ENCODE data around the gene IER5L. TPM values are rescaled to one million over a fixed set of nuclear protein-coding genes. Genes with fewer than 3 reads are reported as not detected.

Gene IER5L
- total RNA-seq, 1 donor from 2014 or later, result 86.1 TPM

GRCh38 chr9:129145316-129145715 lies 32.7 kb downstream of the IER5L start:
- Histone ChIP-seq H3K27me3 (no peaks in the 10 kb centered on the region), H3K9me3 (no peaks in the 10 kb centered on the region), H3K4me3 (no peak overlapping the region), H3K27ac (peak overlapping the region; percentile 98), H3K4me1 (peaks cover 53 to 69% of the 10 kb centered on the region in 2 donors), H3K36me3 (peaks cover 9 to 16% of the 10 kb centered on the region in 2 donors)
- intact Hi-C loops (cut with DNase I), result no loop called here
- no peak for TF ChIP-seq CTCF (IDR thresholded peaks at IDR 0.05)
- DNase-seq (ENCODE audit: low spot score in 2 of 2), result no peak

DNA sequence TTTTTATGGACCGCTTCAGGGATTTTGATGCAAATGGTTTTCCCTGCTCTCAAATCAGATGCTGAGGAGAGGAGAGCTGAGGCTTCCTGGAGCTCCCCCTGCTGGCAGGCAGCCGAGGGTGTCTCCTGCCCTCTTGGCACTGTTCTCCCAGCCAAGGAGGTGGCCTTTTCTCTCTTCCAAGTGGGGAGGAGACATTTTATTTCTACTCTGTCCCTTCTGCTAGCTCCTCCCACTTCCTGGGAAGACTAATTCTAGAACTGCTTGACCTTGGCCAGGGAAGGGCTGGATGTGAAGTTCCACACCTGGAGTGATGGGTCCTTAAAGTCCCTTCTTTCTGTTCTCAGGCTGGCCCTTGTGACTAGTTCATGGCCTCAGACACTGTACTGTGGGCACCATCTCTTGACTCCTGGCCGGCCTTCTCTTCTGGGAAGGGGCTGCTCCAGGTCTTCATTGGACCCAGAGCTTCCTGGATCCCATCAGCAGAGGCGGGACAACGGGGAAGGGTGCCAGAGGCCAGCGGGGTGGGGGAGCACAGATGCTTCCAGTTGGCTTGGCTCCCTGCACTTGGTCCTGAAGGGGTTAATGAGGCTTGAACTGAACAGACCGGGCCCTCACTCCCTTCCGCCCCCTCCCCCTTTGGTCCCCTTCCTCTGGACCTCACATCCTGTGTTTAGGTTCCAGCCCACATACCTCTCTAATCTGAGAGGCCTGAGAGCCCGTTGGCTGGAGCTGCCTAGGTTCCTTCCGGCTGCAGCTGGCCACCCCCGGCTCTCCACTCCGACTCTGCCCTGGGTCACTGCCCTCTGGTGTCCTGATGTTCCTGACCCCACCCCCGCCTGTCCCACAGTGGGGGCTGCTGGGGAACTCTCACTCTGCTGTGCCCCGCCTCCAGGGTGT lies 34.8 kb downstream of the IER5L start:
- Histone ChIP-seq H3K4me3 (peak overlapping the region; percentile 7 to 56), H3K27me3 (no peaks in the 10 kb centered on the region), H3K27ac (peak overlapping the region; percentile 98), H3K36me3 (peaks cover 6 to 9% of the 10 kb centered on the region in 2 donors), H3K4me1 (peaks cover 57 to 82% of the 10 kb centered on the region in 2 donors), H3K9me3 (no peaks in the 10 kb centered on the region)
- TF ChIP-seq CTCF (IDR thresholded peaks at IDR 0.05), result peak; percentile 70 to 81 (median 73)
- intact Hi-C loops (cut with DNase I), result loop anchor here (2.0 kb wide), 1 partner anchor 60 kb away; no protein-coding TSS in a partner anchor
- DNase-seq (ENCODE audit: low spot score in 2 of 2), result peak; percentile 68 to 96

DNA sequence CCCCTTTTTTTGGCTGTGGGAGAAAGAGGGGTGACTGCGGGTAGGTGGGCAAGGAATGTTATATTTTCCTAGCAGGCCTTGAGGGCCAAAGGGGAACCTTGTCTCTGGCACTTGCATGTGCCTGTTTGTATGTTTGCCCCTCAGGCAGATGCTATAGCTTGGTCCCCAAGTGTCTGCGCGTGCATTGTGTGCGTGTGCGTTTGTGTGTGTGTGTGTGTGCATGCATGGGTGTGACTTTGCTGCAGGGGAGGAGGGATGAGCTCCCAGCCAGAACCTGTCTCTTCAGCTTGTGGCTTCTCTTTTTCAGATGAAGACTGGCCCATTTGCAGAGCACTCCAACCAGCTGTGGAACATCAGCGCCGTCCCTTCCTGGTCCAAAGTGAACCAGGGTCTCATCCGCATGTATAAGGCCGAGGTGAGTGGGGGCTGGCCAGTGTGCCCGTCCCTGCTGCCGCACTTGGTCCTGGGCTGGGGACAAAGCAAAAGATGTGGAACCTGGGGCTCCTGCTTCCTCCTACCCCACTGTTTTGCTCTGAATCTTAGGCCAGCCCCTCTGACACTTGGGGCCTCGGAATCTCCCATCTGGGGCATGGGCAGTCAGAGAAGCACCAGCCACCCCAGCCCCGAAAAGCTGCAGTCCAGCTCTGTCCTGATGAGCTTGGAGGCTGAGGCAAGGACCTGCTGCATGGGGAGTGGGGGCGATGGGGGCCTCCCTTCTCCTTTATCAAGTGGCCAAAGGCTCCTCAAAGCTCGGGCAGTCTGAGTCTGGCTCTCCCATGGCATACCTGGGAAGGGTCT lies 35.7 kb downstream of the IER5L start:
- TF ChIP-seq CTCF (IDR thresholded peaks at IDR 0.05), result no peak
- Histone ChIP-seq H3K27ac (peak overlapping the region; percentile 98), H3K9me3 (no peaks in the 10 kb centered on the region), H3K27me3 (no peaks in the 10 kb centered on the region), H3K4me3 (peak overlapping the region in 1 of 2 donors; percentile 56), H3K4me1 (peaks cover 66 to 89% of the 10 kb centered on the region in 2 donors), H3K36me3 (no peaks in the 10 kb centered on the region)
- DNase-seq (ENCODE audit: low spot score in 2 of 2), result no peak
- intact Hi-C loops (cut with DNase I), result loop anchor here (2.0 kb wide), 1 partner anchor 60 kb away; no protein-coding TSS in a partner anchor

GRCh38 chr9:129141066-129142041 lies 36.7 kb downstream of the IER5L start:
- intact Hi-C loops (cut with DNase I), result loop anchor here (2.0 kb wide), 2 partner anchors 61 to 179 kb away; no protein-coding TSS in a partner anchor
- no peaks in the 10 kb centered on the region for H3K27me3 ChIP-seq
- H3K4me3 ChIP-seq, result peak overlapping the region; percentile 41 to 56
- peaks cover 61 to 84% of the 10 kb centered on the region in 2 donors for H3K4me1 ChIP-seq
- peaks cover 4 to 5% of the 10 kb centered on the region in 2 donors for H3K36me3 ChIP-seq
- DNase-seq (ENCODE audit: low spot score in 2 of 2), result peak in 1 of 2 donors; percentile 93
- H3K9me3 ChIP-seq, result no peaks in the 10 kb centered on the region
- peak in 1 of 3 experiments; percentile 3 for TF ChIP-seq CTCF (IDR thresholded peaks at IDR 0.05)
- H3K27ac ChIP-seq, result peak overlapping the region; percentile 98

All from ascending aorta (tissue), 2 donors.